Thymus (tissue), 14 donors: ENCODE measurements around the gene TAGLN2. TPM values are rescaled to one million over a fixed set of nuclear protein-coding genes. Genes with fewer than 3 reads are reported as not detected.

Experiments
- DNase-seq, 9 donors: peaks; one replicate each; pipeline ENCODE4 v3.0.0-alpha.2; 2013; ENCODE audit warnings: low spot score in 9 of 9, low read depth in 6 of 9, missing footprints in 1 of 9
- H3K27ac ChIP-seq, 2 donors: one replicate each; pipeline ENCODE4 v1.5.1; 2013; ENCODE audit warnings: control low read depth in 1 of 2, low read depth in 1 of 2, low read length in 1 of 2, mild to moderate bottlenecking in 1 of 2, moderate library complexity in 1 of 2
- H3K27me3 ChIP-seq, 2 donors: one replicate each; pipeline ENCODE4 v1.5.1; 2013; ENCODE audit warnings: low read length in 1 of 2; ENCODE audit not compliant: control insufficient read depth in 2 of 2, insufficient read depth in 1 of 2
- H3K36me3 ChIP-seq, 2 donors: one replicate each; pipeline ENCODE4 v1.5.1; 2013; ENCODE audit warnings: low read length in 1 of 2, mild to moderate bottlenecking in 1 of 2, moderate library complexity in 1 of 2; ENCODE audit not compliant: control insufficient read depth in 2 of 2, insufficient read depth in 2 of 2
- H3K4me1 ChIP-seq, 2 donors: one replicate each; pipeline ENCODE4 v1.5.1; 2013; ENCODE audit warnings: low read length in 2 of 2; ENCODE audit not compliant: control insufficient read depth in 2 of 2, insufficient read depth in 2 of 2
- H3K4me3 ChIP-seq, 2 donors: one replicate each; pipeline ENCODE4 v1.5.1; 2013; ENCODE audit warnings: low read length in 2 of 2, control low read depth in 1 of 2, mild to moderate bottlenecking in 1 of 2
- H3K9me3 ChIP-seq, 2 donors: one replicate each; pipeline ENCODE4 v1.5.1; 2013; ENCODE audit warnings: low read length in 1 of 2, mild to moderate bottlenecking in 1 of 2; ENCODE audit not compliant: control insufficient read depth in 2 of 2, insufficient read depth in 1 of 2
- WGBS: extraction: QIAGEN DNeasy Blood & Tissue Kit; methylation state at CpG from one replicate; pipeline ENCODE4 v1.1.7; 2013; 5-methylcytosine and 5-hydroxymethylcytosine counted together
- long read RNA-seq, 10 donors: transcript quantifications; one replicate each; lab custom pipeline, GENCODE V29; 2026
- polyA plus RNA-seq: library from polyadenylated mRNA; stranded (reverse); fragments of 200-250 nt; gene quantifications from one replicate; pipeline ENCODE4 v1.2.3, GENCODE V29; 2013
- total RNA-seq: library from RNA; stranded (reverse); fragments of 120-200 nt; gene quantifications from one replicate; pipeline ENCODE4 v1.2.4, GENCODE V29; 2013
- donor health status: healthy.

Gene TAGLN2
- total RNA-seq (172 TPM), polyA plus RNA-seq (429 TPM)
- long read RNA-seq, donor 1, transcript TAGLN2-203 (5 exons, 1,604 nt): major isoform, 9 of 15 reads
- long read RNA-seq, donor 1, partial matches to known transcripts: 6 of 15 reads
- long read RNA-seq, donor 1, other reads (novel, unspliced or antisense): 0 of 15 reads
- long read RNA-seq, donor 2, transcript TAGLN2-203 (5 exons, 1,604 nt): major isoform, 121 of 187 reads
- long read RNA-seq, donor 2, partial matches to known transcripts: 62 of 187 reads
- long read RNA-seq, donor 2, other reads (novel, unspliced or antisense): 0 of 187 reads
- long read RNA-seq, donor 3, transcript TAGLN2-203 (5 exons, 1,604 nt): major isoform, 107 of 161 reads
- long read RNA-seq, donor 3, partial matches to known transcripts: 49 of 161 reads
- long read RNA-seq, donor 3, other reads (novel, unspliced or antisense): 5 of 161 reads
- long read RNA-seq, donor 4, transcript TAGLN2-203 (5 exons, 1,604 nt): major isoform, 52 of 87 reads
- long read RNA-seq, donor 4, partial matches to known transcripts: 35 of 87 reads
- long read RNA-seq, donor 4, other reads (novel, unspliced or antisense): 0 of 87 reads
- long read RNA-seq, donor 5, transcript TAGLN2-205 (4 exons, 1,051 nt): minor isoform, 5 of 247 reads
- long read RNA-seq, donor 5, transcript TAGLN2-203 (5 exons, 1,604 nt): major isoform, 178 of 247 reads
- long read RNA-seq, donor 5, partial matches to known transcripts: 57 of 247 reads
- long read RNA-seq, donor 5, other reads (novel, unspliced or antisense): 6 of 247 reads
- long read RNA-seq, donor 6, transcript TAGLN2-203 (5 exons, 1,604 nt): major isoform, 47 of 82 reads
- long read RNA-seq, donor 6, partial matches to known transcripts: 35 of 82 reads
- long read RNA-seq, donor 6, other reads (novel, unspliced or antisense): 0 of 82 reads
- long read RNA-seq, donor 7, transcript TAGLN2-203 (5 exons, 1,604 nt): major isoform, 98 of 128 reads
- long read RNA-seq, donor 7, partial matches to known transcripts: 28 of 128 reads
- long read RNA-seq, donor 7, other reads (novel, unspliced or antisense): 0 of 128 reads
- long read RNA-seq, donor 8, transcript TAGLN2-203 (5 exons, 1,604 nt): major isoform, 61 of 94 reads
- long read RNA-seq, donor 8, partial matches to known transcripts: 32 of 94 reads
- long read RNA-seq, donor 8, other reads (novel, unspliced or antisense): 0 of 94 reads
- long read RNA-seq, donor 9, transcript TAGLN2-203 (5 exons, 1,604 nt): major isoform, 45 of 69 reads
- long read RNA-seq, donor 9, partial matches to known transcripts: 23 of 69 reads
- long read RNA-seq, donor 9, other reads (novel, unspliced or antisense): 0 of 69 reads
- long read RNA-seq, donor 10, transcript TAGLN2-203 (5 exons, 1,604 nt): major isoform, 73 of 180 reads
- long read RNA-seq, donor 10, partial matches to known transcripts: 99 of 180 reads
- long read RNA-seq, donor 10, other reads (novel, unspliced or antisense): 7 of 180 reads

GRCh38 chr1:159924791-159925718 lies at the start of gene TAGLN2:
Gene TAGLN2 (minus strand): TSS chr1:159925507. CDS start chr1:159920509, 4,998 bp downstream.
- H3K4me1 ChIP-seq: peaks cover 25 to 57% of the 10 kb centered on the region in 2 donors
- under 1% methylated on average over 58 of the region's 58 CpGs for WGBS
- H3K9me3 ChIP-seq: no peaks in the 10 kb centered on the region
- H3K4me3 ChIP-seq: peak within 1 kb of the TSS; percentile 61 to 89
- no peaks in the 10 kb centered on the region for H3K27me3 ChIP-seq
- peak in 8 of 9 donors; percentile 64 to 93 (median 84) for DNase-seq
- peak within 1 kb of the TSS; percentile 95 for H3K27ac ChIP-seq
- H3K36me3 ChIP-seq: peaks cover 5 to 9% of the 10 kb centered on the region in 2 donors

- H3K9me3 ChIP-seq: no peaks in the 10 kb centered on the region
- H3K27ac ChIP-seq: no peak overlapping the region
- H3K36me3 ChIP-seq: no peaks in the 10 kb centered on the region
- H3K27me3 ChIP-seq: peaks cover 3 to 11% of the 10 kb centered on the region in 2 donors
- no peak overlapping the region for H3K4me3 ChIP-seq
- WGBS: 98% methylated on average over 7 of the region's 7 CpGs
- no peaks in the 10 kb centered on the region for H3K4me1 ChIP-seq
- DNase-seq: no peak
These were observed 49.2 kb upstream of the TAGLN2 start for GRCh38 chr1:159974350-159974965.

- Histone ChIP-seq H3K4me1 (no peaks in the 10 kb centered on the region), H3K4me3 (no peak overlapping the region), H3K27me3 (peaks cover 0 to 11% of the 10 kb centered on the region in 2 donors), H3K36me3 (no peaks in the 10 kb centered on the region), H3K27ac (no peak overlapping the region), H3K9me3 (no peaks in the 10 kb centered on the region)
- no peak for DNase-seq
- WGBS: 93% methylated on average over 6 of the region's 6 CpGs
These were observed 48.1 kb upstream of the TAGLN2 start for GRCh38 chr1:159973350-159973940.

- WGBS: 94% methylated on average over 8 of the region's 8 CpGs
- Histone ChIP-seq H3K4me3 (no peak overlapping the region), H3K27ac (no peak overlapping the region), H3K4me1 (no peaks in the 10 kb centered on the region), H3K27me3 (peaks cover 0 to 11% of the 10 kb centered on the region in 2 donors), H3K9me3 (no peaks in the 10 kb centered on the region), H3K36me3 (no peaks in the 10 kb centered on the region)
- DNase-seq: no peak
These were observed 47.3 kb upstream of the TAGLN2 start for GRCh38 chr1:159972443-159973205.

- 87% methylated on average over 9 of the region's 9 CpGs for WGBS
- Histone ChIP-seq H3K36me3 (no peaks in the 10 kb centered on the region), H3K9me3 (no peaks in the 10 kb centered on the region), H3K4me3 (no peak overlapping the region), H3K27ac (no peak overlapping the region), H3K27me3 (peaks cover 0 to 9% of the 10 kb centered on the region in 2 donors), H3K4me1 (no peaks in the 10 kb centered on the region)
- no peak for DNase-seq
These were observed 45.6 kb upstream of the TAGLN2 start for GRCh38 chr1:159970932-159971342.

GRCh38 chr1:159968901-159969300 lies 43.6 kb upstream of the TAGLN2 start:
- 94% methylated on average over 3 of the region's 3 CpGs for WGBS
- H3K4me1 ChIP-seq: no peaks in the 10 kb centered on the region
- no peak overlapping the region for H3K4me3 ChIP-seq
- H3K27ac ChIP-seq: no peak overlapping the region
- no peak for DNase-seq
- H3K9me3 ChIP-seq: no peaks in the 10 kb centered on the region
- H3K27me3 ChIP-seq: peaks cover 0 to 6% of the 10 kb centered on the region in 2 donors
- H3K36me3 ChIP-seq: no peaks in the 10 kb centered on the region

- 95% methylated on average over 2 of the region's 2 CpGs for WGBS
- DNase-seq: no peak
- no peak overlapping the region for H3K27ac ChIP-seq
- no peak overlapping the region for H3K4me3 ChIP-seq
- H3K9me3 ChIP-seq: no peaks in the 10 kb centered on the region
- H3K27me3 ChIP-seq: peaks cover 0 to 4% of the 10 kb centered on the region in 2 donors
- H3K4me1 ChIP-seq: no peaks in the 10 kb centered on the region
- no peaks in the 10 kb centered on the region for H3K36me3 ChIP-seq
These were observed 40.0 kb upstream of the TAGLN2 start for GRCh38 chr1:159965263-159965662.
